ENCODE results near the gene PDE9A. TPM values are rescaled to one million over a fixed set of nuclear protein-coding genes. Genes with fewer than 3 reads are reported as not detected.

The PDE9A gene
- total RNA-seq, 1 experiment from 2014 or later, result 44.8 TPM

DNA sequence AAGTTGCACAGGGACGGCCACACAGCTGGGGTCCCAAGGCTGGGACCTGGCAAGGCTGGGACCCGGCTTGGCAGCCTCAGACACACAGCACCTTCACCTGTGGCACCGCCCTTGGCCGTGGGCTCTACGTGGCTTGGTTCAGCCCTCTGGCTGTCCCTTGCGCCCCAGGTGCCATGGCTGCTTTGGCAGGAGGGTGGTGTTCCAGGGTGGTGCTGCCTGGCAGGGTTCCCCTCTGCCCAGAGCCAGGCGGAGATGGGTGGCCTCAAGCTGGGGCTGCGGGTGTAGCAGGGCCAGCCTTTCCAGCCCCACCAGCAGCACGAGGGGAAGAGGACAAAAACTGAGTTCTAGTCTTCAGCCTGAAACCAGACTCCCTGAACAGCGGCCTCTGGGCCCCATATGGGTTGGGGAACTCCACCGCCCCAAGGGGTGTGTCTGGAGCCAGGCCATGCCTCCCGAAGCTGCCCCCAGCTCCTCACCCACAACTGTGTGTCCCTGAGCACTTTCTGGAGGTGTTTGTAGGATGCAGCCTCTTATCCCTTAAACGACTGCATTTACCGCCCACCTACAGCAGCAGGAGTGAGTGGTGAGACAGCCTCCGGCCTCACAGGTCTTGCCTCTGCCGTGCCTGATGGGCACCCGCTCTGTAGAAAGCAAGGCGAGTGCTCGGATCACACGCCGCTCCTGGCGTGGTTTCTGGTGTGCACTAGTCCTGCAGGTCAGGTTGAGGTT is 92.3 kb downstream of the PDE9A start (continued):
- no peak for TF ChIP-seq OVOL2 (CRISPR knock-in tag; IDR thresholded peaks at IDR 0.05; ENCODE audit: borderline replicate concordance)
- TF ChIP-seq ATF1 (CRISPR knock-in tag; IDR thresholded peaks at IDR 0.05), result no peak
- TF ChIP-seq NFATC4 (CRISPR knock-in tag; IDR thresholded peaks at IDR 0.05), result no peak

DNA sequence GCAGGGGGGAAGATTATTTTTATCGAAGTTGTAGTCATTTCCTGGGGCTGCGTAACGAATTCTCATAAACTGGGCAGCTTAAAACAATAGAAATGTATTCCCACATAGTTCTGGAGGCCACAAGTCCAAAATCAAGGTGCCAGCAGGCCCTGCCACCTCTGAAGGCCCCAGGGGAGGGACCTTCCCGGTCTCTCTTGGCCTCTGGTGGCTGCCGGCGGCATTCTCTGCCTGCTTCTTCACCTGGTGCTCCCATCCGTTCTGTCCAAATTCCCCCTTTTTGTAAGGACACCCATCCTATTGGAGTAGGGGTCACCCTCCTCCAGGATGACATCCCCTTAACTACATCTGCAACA is 92.8 kb downstream of the PDE9A start:
- Mint-ChIP-seq H3K9me3 (no peaks in the 10 kb centered on the region), H3K27me3 (ENCODE audit: low read depth) (no peaks in the 10 kb centered on the region), H3K4me3 (no peak overlapping the region), H3K36me3 (peaks cover 15% of the 10 kb centered on the region; the same call in 1 of the 2 replicates), H3K4me1 (peaks cover 10% of the 10 kb centered on the region), H3K27ac (no peak overlapping the region; the same call in 1 of the 2 replicates)
- no peak for TF ChIP-seq OVOL2 (CRISPR knock-in tag; IDR thresholded peaks at IDR 0.05; ENCODE audit: borderline replicate concordance)
- TF ChIP-seq, protein P1, sequence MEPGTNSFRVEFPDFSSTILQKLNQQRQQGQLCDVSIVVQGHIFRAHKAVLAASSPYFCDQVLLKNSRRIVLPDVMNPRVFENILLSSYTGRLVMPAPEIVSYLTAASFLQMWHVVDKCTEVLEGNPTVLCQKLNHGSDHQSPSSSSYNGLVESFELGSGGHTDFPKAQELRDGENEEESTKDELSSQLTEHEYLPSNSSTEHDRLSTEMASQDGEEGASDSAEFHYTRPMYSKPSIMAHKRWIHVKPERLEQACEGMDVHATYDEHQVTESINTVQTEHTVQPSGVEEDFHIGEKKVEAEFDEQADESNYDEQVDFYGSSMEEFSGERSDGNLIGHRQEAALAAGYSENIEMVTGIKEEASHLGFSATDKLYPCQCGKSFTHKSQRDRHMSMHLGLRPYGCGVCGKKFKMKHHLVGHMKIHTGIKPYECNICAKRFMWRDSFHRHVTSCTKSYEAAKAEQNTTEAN (CRISPR knock-in tag; IDR thresholded peaks at IDR 0.05), result no peak
- TF ChIP-seq, protein P2, sequence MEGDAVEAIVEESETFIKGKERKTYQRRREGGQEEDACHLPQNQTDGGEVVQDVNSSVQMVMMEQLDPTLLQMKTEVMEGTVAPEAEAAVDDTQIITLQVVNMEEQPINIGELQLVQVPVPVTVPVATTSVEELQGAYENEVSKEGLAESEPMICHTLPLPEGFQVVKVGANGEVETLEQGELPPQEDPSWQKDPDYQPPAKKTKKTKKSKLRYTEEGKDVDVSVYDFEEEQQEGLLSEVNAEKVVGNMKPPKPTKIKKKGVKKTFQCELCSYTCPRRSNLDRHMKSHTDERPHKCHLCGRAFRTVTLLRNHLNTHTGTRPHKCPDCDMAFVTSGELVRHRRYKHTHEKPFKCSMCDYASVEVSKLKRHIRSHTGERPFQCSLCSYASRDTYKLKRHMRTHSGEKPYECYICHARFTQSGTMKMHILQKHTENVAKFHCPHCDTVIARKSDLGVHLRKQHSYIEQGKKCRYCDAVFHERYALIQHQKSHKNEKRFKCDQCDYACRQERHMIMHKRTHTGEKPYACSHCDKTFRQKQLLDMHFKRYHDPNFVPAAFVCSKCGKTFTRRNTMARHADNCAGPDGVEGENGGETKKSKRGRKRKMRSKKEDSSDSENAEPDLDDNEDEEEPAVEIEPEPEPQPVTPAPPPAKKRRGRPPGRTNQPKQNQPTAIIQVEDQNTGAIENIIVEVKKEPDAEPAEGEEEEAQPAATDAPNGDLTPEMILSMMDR (IDR thresholded peaks at IDR 0.05), result no peak
- TF ChIP-seq ATF1 (CRISPR knock-in tag; IDR thresholded peaks at IDR 0.05), result no peak
- POLR2A ChIA-PET, result no interaction called here
- CTCF ChIA-PET, result interaction anchor here (1.3 to 2.2 kb wide), 2 partner anchors 116 to 153 kb away, joined by 3 to 13 read pairs; no protein-coding TSS in a partner anchor
- no peak for ATAC-seq
- no peak for DNase-seq (ENCODE audit: low spot score)

DNA sequence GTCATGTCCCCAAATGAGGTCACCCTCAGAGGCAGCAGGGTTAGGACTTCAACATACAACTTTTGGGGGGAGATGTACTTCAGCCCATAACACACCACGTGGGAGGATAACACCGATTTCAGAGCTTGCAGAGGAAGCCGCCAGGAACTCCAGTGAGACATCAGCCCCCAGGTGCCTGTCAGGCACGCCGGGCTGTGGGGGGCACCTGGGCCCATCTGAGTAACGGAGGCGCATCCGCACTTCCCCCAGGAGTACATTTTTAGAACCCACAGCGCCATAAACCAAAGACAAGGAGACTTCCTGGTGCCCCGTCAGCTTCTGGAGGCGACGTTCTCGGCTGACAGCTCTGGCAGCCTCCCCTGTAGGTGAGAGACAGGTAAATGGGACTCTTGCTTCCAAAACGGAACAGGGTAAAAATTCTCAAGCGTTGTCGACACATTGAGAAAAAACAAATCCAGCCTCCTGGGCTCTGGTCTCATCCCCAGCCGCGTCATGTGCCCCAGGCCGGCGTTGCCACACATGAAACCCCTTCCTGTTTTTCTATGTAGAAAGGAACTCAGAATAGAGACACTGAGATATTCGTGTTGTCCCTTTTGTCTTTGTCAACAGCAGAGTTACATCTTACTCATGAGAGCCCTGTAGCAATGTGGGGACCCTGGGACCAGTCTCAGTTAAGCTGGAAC is 93.3 kb downstream of the PDE9A start:
- DNase-seq (ENCODE audit: low spot score) (no peak), ATAC-seq (no peak)
- ChIA-PET CTCF (interaction anchor here (1.0 to 2.2 kb wide), 3 partner anchors 116 to 488 kb away, joined by 3 to 13 read pairs (median 3); no protein-coding TSS in a partner anchor), POLR2A (interaction anchor here (1.0 to 1.4 kb wide), 2 partner anchors 8 to 10 kb away, joined by 3 to 4 read pairs; no protein-coding TSS in a partner anchor)
- H3K36me3 Mint-ChIP-seq, result peaks cover 17% of the 10 kb centered on the region; the same call in 1 of the 2 replicates
- H3K9me3 Mint-ChIP-seq, result no peaks in the 10 kb centered on the region
- H3K4me3 Mint-ChIP-seq, result no peak overlapping the region
- H3K27ac Mint-ChIP-seq, result peak overlapping the region; percentile 36
- H3K27me3 Mint-ChIP-seq (ENCODE audit: low read depth), result no peaks in the 10 kb centered on the region
- peaks cover 8% of the 10 kb centered on the region for H3K4me1 Mint-ChIP-seq
- TF ChIP-seq ZNF423 (CRISPR knock-in tag; IDR thresholded peaks at IDR 0.05) (no peak), FOXK1 (CRISPR knock-in tag; IDR thresholded peaks at IDR 0.05) (no peak), TP53 (CRISPR knock-in tag; IDR thresholded peaks at IDR 0.05) (no peak), ZNF263 (CRISPR knock-in tag; IDR thresholded peaks at IDR 0.05; ENCODE audit: low read depth) (no peak), GTF2I (CRISPR knock-in tag; conservative IDR thresholded peaks at IDR 0.05) (no peak), FOXJ3 (CRISPR knock-in tag; IDR thresholded peaks at IDR 0.05; ENCODE audit: borderline replicate concordance) (no peak), HMGA2 (CRISPR knock-in tag; IDR thresholded peaks at IDR 0.05) (no peak)
- TF ChIP-seq, protein P3, sequence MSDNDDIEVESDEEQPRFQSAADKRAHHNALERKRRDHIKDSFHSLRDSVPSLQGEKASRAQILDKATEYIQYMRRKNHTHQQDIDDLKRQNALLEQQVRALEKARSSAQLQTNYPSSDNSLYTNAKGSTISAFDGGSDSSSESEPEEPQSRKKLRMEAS (CRISPR knock-in tag; IDR thresholded peaks at IDR 0.05), result no peak
- TF ChIP-seq, protein P4, sequence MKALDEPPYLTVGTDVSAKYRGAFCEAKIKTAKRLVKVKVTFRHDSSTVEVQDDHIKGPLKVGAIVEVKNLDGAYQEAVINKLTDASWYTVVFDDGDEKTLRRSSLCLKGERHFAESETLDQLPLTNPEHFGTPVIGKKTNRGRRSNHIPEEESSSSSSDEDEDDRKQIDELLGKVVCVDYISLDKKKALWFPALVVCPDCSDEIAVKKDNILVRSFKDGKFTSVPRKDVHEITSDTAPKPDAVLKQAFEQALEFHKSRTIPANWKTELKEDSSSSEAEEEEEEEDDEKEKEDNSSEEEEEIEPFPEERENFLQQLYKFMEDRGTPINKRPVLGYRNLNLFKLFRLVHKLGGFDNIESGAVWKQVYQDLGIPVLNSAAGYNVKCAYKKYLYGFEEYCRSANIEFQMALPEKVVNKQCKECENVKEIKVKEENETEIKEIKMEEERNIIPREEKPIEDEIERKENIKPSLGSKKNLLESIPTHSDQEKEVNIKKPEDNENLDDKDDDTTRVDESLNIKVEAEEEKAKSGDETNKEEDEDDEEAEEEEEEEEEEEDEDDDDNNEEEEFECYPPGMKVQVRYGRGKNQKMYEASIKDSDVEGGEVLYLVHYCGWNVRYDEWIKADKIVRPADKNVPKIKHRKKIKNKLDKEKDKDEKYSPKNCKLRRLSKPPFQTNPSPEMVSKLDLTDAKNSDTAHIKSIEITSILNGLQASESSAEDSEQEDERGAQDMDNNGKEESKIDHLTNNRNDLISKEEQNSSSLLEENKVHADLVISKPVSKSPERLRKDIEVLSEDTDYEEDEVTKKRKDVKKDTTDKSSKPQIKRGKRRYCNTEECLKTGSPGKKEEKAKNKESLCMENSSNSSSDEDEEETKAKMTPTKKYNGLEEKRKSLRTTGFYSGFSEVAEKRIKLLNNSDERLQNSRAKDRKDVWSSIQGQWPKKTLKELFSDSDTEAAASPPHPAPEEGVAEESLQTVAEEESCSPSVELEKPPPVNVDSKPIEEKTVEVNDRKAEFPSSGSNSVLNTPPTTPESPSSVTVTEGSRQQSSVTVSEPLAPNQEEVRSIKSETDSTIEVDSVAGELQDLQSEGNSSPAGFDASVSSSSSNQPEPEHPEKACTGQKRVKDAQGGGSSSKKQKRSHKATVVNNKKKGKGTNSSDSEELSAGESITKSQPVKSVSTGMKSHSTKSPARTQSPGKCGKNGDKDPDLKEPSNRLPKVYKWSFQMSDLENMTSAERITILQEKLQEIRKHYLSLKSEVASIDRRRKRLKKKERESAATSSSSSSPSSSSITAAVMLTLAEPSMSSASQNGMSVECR (CRISPR knock-in tag; IDR thresholded peaks at IDR 0.05; ENCODE audit: borderline replicate concordance), result no peak
- TF ChIP-seq, protein P5, sequence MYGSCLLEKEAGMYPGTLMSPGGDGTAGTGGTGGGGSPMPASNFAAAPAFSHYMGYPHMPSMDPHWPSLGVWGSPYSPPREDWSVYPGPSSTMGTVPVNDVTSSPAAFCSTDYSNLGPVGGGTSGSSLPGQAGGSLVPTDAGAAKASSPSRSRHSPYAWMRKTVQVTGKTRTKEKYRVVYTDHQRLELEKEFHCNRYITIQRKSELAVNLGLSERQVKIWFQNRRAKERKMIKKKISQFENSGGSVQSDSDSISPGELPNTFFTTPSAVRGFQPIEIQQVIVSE (CRISPR knock-in tag; IDR thresholded peaks at IDR 0.05; ENCODE audit: borderline replicate concordance), result no peak
- TF ChIP-seq, protein P6, sequence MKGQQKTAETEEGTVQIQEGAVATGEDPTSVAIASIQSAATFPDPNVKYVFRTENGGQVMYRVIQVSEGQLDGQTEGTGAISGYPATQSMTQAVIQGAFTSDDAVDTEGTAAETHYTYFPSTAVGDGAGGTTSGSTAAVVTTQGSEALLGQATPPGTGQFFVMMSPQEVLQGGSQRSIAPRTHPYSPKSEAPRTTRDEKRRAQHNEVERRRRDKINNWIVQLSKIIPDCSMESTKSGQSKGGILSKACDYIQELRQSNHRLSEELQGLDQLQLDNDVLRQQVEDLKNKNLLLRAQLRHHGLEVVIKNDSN (CRISPR knock-in tag; IDR thresholded peaks at IDR 0.05), result no peak
- TF ChIP-seq, protein P7, sequence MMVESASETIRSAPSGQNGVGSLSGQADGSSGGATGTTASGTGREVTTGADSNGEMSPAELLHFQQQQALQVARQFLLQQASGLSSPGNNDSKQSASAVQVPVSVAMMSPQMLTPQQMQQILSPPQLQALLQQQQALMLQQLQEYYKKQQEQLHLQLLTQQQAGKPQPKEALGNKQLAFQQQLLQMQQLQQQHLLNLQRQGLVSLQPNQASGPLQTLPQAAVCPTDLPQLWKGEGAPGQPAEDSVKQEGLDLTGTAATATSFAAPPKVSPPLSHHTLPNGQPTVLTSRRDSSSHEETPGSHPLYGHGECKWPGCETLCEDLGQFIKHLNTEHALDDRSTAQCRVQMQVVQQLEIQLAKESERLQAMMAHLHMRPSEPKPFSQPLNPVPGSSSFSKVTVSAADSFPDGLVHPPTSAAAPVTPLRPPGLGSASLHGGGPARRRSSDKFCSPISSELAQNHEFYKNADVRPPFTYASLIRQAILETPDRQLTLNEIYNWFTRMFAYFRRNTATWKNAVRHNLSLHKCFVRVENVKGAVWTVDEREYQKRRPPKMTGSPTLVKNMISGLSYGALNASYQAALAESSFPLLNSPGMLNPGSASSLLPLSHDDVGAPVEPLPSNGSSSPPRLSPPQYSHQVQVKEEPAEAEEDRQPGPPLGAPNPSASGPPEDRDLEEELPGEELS (CRISPR knock-in tag; IDR thresholded peaks at IDR 0.05), result no peak
- TF ChIP-seq, protein P8, sequence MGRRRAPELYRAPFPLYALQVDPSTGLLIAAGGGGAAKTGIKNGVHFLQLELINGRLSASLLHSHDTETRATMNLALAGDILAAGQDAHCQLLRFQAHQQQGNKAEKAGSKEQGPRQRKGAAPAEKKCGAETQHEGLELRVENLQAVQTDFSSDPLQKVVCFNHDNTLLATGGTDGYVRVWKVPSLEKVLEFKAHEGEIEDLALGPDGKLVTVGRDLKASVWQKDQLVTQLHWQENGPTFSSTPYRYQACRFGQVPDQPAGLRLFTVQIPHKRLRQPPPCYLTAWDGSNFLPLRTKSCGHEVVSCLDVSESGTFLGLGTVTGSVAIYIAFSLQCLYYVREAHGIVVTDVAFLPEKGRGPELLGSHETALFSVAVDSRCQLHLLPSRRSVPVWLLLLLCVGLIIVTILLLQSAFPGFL (CRISPR knock-in tag; IDR thresholded peaks at IDR 0.05; ENCODE audit: borderline replicate concordance), result no peak

All from WTC11 (cell line).